ENCODE measurements around the gene MOSPD3.
"Not testable (repeated sequence)": the region's sequence is repeated elsewhere in the genome, so short reads cannot be mapped to it uniquely, and the experiment has no call there.

The MOSPD3 gene

GRCh38 chr7:100626530-100627237, 14.3 kb downstream of the MOSPD3 start:
- DNase-seq = peak; percentile 91

- DNase-seq = no peak
Measured at GRCh38 chr7:100627238-100627549, 14.9 kb downstream of the MOSPD3 start.

GRCh38 chr7:100629117-100629716, 16.9 kb downstream of the MOSPD3 start:
- no peak for DNase-seq

- no peak for DNase-seq
Measured at GRCh38 chr7:100630066-100630465, 17.7 kb downstream of the MOSPD3 start.

GRCh38 chr7:100632951-100633717, 20.8 kb downstream of the MOSPD3 start:
- peak; percentile 61 for DNase-seq

- DNase-seq = no peak
Measured at GRCh38 chr7:100639995-100640516, 27.7 kb downstream of the MOSPD3 start.

GRCh38 chr7:100640517-100641440, 28.4 kb downstream of the MOSPD3 start:
- DNase-seq = no peak

GRCh38 chr7:100641463-100641859, 29.1 kb downstream of the MOSPD3 start, which contains the start of gene TFR2:
Gene TFR2 (minus strand): TSS chr7:100641552. CDS start chr7:100641509, 43 bp downstream.
- no peak for DNase-seq

GRCh38 chr7:100641860-100642533, 29.7 kb downstream of the MOSPD3 start:
- no peak for DNase-seq

- peak; percentile 61 for DNase-seq
Measured at GRCh38 chr7:100642534-100642907, 30.2 kb downstream of the MOSPD3 start.

- DNase-seq = no peak
Measured at GRCh38 chr7:100649826-100650565, 37.7 kb downstream of the MOSPD3 start.

- DNase-seq = no peak
Measured at GRCh38 chr7:100654908-100655831, 42.8 kb downstream of the MOSPD3 start.

- peak; percentile 52 for DNase-seq
Measured at GRCh38 chr7:100655908-100656674, 43.8 kb downstream of the MOSPD3 start, which contains the start of gene ACTL6B. Gene ACTL6B (minus strand): TSS chr7:100656448. CDS start chr7:100656354, 94 bp downstream.

GRCh38 chr7:100662194-100662776, 49.9 kb downstream of the MOSPD3 start:
- DNase-seq = not testable (repeated sequence)
